Ovary (tissue), 9 donors: Measurements from ENCODE around the gene DEUP1. TPM values are rescaled to one million over a fixed set of nuclear protein-coding genes. Genes with fewer than 3 reads are reported as not detected.

Experiments
- DNase-seq, 5 donors: peaks; one replicate each; pipeline ENCODE4 v3.0.0-alpha.2; 2019 to 2020
- H3K27ac ChIP-seq, 2 donors: fragments of 200-600 bp; one replicate each; pipeline versions ENCODE4 v1.5.1 to v1.8.0; 2019 to 2022
- H3K27me3 ChIP-seq: fragments of 200-600 bp; one replicate; pipeline ENCODE4 v1.8.0; 2022
- H3K36me3 ChIP-seq: fragments of 200-600 bp; sonication (generic); one replicate; pipeline ENCODE4 v1.5.1; 2019
- H3K4me1 ChIP-seq: one replicate; pipeline ENCODE4 v1.8.1; 2013; ENCODE audit warnings: mild to moderate bottlenecking, moderate library complexity; ENCODE audit not compliant: insufficient read depth
- H3K4me3 ChIP-seq: fragments of 200-600 bp; sonication (generic); one replicate; pipeline ENCODE4 v1.5.1; 2017
- H3K9me3 ChIP-seq, 2 donors: fragments of 200-600 bp in 1 of 2; sonication (generic) in 1 of 2; one replicate each; pipeline versions ENCODE4 v1.5.1 to v1.8.1; 2013 to 2019; ENCODE audit warnings: mild to moderate bottlenecking in 1 of 2, moderate library complexity in 1 of 2
- CTCF ChIP-seq, 3 donors: fragments of 450-650 bp in 2 of 3; fragments of 200-600 bp in 1 of 3; IDR thresholded peaks; one replicate each; pipeline versions ENCODE4 v1.5.1 to v1.8.0; 2016 to 2022; ENCODE audit warnings: antibody characterized with exemption in 3 of 3, mild to moderate bottlenecking in 1 of 3
- EP300 ChIP-seq: sonication (generic); formaldehyde crosslinking; IDR thresholded peaks from one replicate; pipeline ENCODE4 v1.6.1; 2017; ENCODE audit warnings: antibody characterized with exemption
- POLR2A ChIP-seq: fragments of 450-650 bp; IDR thresholded peaks from one replicate; pipeline ENCODE4 v1.6.1; 2017; ENCODE audit warnings: antibody characterized with exemption, mild to moderate bottlenecking, moderate library complexity
- WGBS, 3 donors: extraction: QIAGEN DNeasy Blood & Tissue Kit in 1 of 3; methylation state at CpG; one replicate each; pipeline versions ENCODE4 v1.1.5 to v1.1.7; 2013 to 2017; 5-methylcytosine and 5-hydroxymethylcytosine counted together
- intact Hi-C, 4 donors: fragments of 100-400 bp; cut with DNase I; formaldehyde crosslinking; loops; one replicate each; pipeline versions ENCODE4 v1.11.0 to v1.15.1; 2022 to 2023
- polyA plus RNA-seq, 2 donors: library from polyadenylated mRNA; stranded (reverse); fragments of 200-250 nt in 1 of 2; fragments of 350-450 nt in 1 of 2; fragmentation: Illumina TruSeq in 1 of 2; extraction: RNeasy Lipid Tissue Mini Kit (QIAGEN cat#74804) in 1 of 2; gene quantifications; one replicate each; pipeline ENCODE4 v1.2.3, GENCODE V29; 2013 to 2014
- total RNA-seq, 7 donors: library from RNA; depleted of rRNA in 2 of 7; stranded (reverse); fragments of >200 nt in 2 of 7; fragmentation: NEBNext Ultra II Directional in 3 of 7; extraction: Animal tissue kit (Norgen Biotek cat#: 25700) in 3 of 7; gene quantifications; one replicate each; pipeline versions ENCODE4 v1.1.0 to v1.2.4, GENCODE V29; 2016 to 2023
- donor health status: DM: no; HTN: no; CAD: no; lungs with moderate emphysema.
- donor health status: DM: no; HTN: no; CAD: no.
- donor health status: Bipolar disorder and iron deficiency.
- donor health status: DM: yes; HTN: yes; CAD: no.
- donor health status: DM: no; HTN: no; CAD: no.
- donor health status: DM: yes; HTN: yes; CAD: no.

The DEUP1 gene
- total and polyA plus RNA-seq, 9 donors = 0.05 to 2.0 (median 0.40) TPM; not detected in 1

- H3K27ac ChIP-seq = no peak overlapping the region
- H3K36me3 ChIP-seq = no peaks in the 10 kb centered on the region
- no peak overlapping the region for H3K4me3 ChIP-seq
- no peaks in the 10 kb centered on the region for H3K27me3 ChIP-seq
- H3K4me1 ChIP-seq = no peaks in the 10 kb centered on the region
- H3K9me3 ChIP-seq = no peaks in the 10 kb centered on the region
- 92 to 100% (median 97%) methylated on average over 2 of the region's 2 CpGs for WGBS, 3 donors
- no peak for DNase-seq
- intact Hi-C loops = no loop called here
- TF ChIP-seq CTCF (IDR thresholded peaks at IDR 0.05) (no peak), EP300 (no peak), POLR2A (no peak)
Observed at GRCh38 chr11:93288767-93289166, 41.8 kb upstream of the DEUP1 start.

- no peak overlapping the region for H3K4me3 ChIP-seq
- H3K9me3 ChIP-seq = no peaks in the 10 kb centered on the region
- H3K27ac ChIP-seq = no peak overlapping the region
- DNase-seq = no peak
- WGBS, 3 donors = 32 to 44% (median 40%) methylated on average over 5 of the region's 5 CpGs
- no peaks in the 10 kb centered on the region for H3K36me3 ChIP-seq
- intact Hi-C loops = no loop called here
- H3K4me1 ChIP-seq = no peaks in the 10 kb centered on the region
- TF ChIP-seq EP300 (no peak), CTCF (IDR thresholded peaks at IDR 0.05) (no peak), POLR2A (no peak)
- no peaks in the 10 kb centered on the region for H3K27me3 ChIP-seq
Observed at GRCh38 chr11:93289782-93290463, 40.6 kb upstream of the DEUP1 start.

- Histone ChIP-seq H3K27ac (no peak overlapping the region), H3K4me1 (no peaks in the 10 kb centered on the region), H3K4me3 (no peak overlapping the region), H3K36me3 (no peaks in the 10 kb centered on the region), H3K9me3 (no peaks in the 10 kb centered on the region), H3K27me3 (no peaks in the 10 kb centered on the region)
- intact Hi-C loops = no loop called here
- TF ChIP-seq EP300 = no peak
- no peak for TF ChIP-seq POLR2A
- TF ChIP-seq CTCF (IDR thresholded peaks at IDR 0.05) = no peak
- WGBS, 3 donors = 69 to 78% (median 75%) methylated on average over 1 of the region's 1 CpG
- DNase-seq = no peak
Observed at GRCh38 chr11:93291110-93291509, 39.4 kb upstream of the DEUP1 start.

- 71 to 88% (median 85%) methylated on average over 1 of the region's 1 CpG for WGBS, 3 donors
Observed at GRCh38 chr11:93291898-93292297, 38.6 kb upstream of the DEUP1 start.

More at GRCh38 chr11:93291898-93292297, 38.6 kb upstream of the DEUP1 start:
- Histone ChIP-seq H3K4me3 (no peak overlapping the region), H3K9me3 (no peaks in the 10 kb centered on the region), H3K27ac (no peak overlapping the region), H3K36me3 (no peaks in the 10 kb centered on the region), H3K27me3 (no peaks in the 10 kb centered on the region), H3K4me1 (no peaks in the 10 kb centered on the region)
- no peak for TF ChIP-seq POLR2A
- TF ChIP-seq CTCF (IDR thresholded peaks at IDR 0.05) = no peak
- no peak for TF ChIP-seq EP300
- intact Hi-C loops = no loop called here
- no peak for DNase-seq
